Measurements from ENCODE around the gene ENDOV. TPM values are rescaled to one million over a fixed set of nuclear protein-coding genes. Genes with fewer than 3 reads are reported as not detected.

ENDOV gene
- total and polyA plus RNA-seq, 8 donors: 18.8 to 49.9 (median 40.6) TPM

DNA sequence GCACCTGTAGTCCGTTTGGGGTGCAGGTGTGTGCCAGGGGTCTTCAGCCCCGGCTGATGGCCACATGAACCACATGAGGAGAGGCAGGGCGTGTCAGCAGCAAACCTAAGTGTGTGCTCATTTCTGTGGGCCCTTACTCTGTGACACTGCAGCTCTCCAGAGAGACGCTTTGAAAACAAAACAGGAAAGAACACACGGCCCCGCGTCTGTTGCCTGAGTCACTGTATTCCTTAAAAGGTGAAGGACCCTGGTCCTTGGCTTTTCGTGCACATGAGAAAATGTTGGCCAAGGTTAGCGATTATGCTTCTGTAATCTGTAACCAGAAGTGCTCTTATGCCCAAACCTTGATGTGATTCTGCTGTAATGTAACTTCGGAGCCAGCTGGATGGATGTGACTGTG lies 22.6 kb downstream of the ENDOV start:
- Histone ChIP-seq H3K36me3 (no peaks in the 10 kb centered on the region), H3K9me3 (no peaks in the 10 kb centered on the region), H3K27ac (no peak overlapping the region), H3K27me3 (no peaks in the 10 kb centered on the region), H3K4me1 (no peaks in the 10 kb centered on the region), H3K4me3 (no peak overlapping the region)
- TF ChIP-seq, protein P1, sequence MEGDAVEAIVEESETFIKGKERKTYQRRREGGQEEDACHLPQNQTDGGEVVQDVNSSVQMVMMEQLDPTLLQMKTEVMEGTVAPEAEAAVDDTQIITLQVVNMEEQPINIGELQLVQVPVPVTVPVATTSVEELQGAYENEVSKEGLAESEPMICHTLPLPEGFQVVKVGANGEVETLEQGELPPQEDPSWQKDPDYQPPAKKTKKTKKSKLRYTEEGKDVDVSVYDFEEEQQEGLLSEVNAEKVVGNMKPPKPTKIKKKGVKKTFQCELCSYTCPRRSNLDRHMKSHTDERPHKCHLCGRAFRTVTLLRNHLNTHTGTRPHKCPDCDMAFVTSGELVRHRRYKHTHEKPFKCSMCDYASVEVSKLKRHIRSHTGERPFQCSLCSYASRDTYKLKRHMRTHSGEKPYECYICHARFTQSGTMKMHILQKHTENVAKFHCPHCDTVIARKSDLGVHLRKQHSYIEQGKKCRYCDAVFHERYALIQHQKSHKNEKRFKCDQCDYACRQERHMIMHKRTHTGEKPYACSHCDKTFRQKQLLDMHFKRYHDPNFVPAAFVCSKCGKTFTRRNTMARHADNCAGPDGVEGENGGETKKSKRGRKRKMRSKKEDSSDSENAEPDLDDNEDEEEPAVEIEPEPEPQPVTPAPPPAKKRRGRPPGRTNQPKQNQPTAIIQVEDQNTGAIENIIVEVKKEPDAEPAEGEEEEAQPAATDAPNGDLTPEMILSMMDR (IDR thresholded peaks at IDR 0.05): no peak
- intact Hi-C loops (cut with DNase I): no loop called here
- peak; percentile 83 for ATAC-seq
- DNase-seq: peak in 1 of 4 donors; percentile 30

DNA sequence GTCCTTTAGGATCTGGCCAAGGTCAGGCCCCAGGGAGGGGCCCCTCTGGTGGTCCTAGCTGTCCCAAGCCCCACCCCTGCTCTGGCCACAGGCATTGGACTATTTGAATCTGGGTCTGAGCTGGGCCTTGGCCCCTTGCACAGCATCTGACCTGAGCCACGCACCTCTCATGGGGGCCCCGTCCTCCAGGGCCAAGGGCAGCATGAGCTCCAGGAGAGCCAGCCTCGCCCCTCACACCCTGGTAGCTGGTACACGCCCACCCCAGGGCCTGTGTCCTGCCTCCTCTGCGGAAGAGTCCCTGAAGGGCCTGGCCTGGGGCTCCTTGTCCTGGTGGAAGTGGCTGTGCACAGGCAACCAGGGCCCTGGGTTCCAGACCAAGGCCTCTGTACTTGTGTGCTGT lies 23.8 kb downstream of the ENDOV start:
- Histone ChIP-seq H3K9me3 (no peaks in the 10 kb centered on the region), H3K4me3 (no peak overlapping the region), H3K4me1 (no peaks in the 10 kb centered on the region), H3K27me3 (no peaks in the 10 kb centered on the region), H3K36me3 (no peaks in the 10 kb centered on the region), H3K27ac (no peak overlapping the region)
- DNase-seq (no peak), ATAC-seq (no peak)
- intact Hi-C loops (cut with DNase I): no loop called here
- TF ChIP-seq, protein P1 (IDR thresholded peaks at IDR 0.05): no peak

DNA sequence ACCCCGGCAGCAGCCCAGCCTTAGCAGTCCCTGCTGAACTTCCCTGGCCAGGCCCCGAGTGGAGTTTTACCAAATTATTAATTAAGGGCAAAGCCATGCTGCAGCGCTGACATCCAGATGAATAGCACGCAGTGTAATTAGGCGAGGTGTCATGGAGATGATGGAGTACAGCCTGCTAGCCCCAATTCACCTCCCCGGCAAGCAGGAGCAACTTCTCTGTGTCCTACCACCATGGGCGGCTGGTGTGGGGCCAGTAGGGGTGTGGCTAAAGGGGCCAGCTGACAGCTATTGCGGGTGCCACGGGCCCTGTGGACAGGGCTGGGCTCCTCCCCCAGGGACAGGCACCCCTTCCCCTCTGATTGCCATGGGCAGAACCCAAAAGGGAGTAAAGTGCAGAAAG lies 24.5 kb downstream of the ENDOV start:
- intact Hi-C loops (cut with DNase I): no loop called here
- no peaks in the 10 kb centered on the region for H3K9me3 ChIP-seq
- ATAC-seq (no peak), DNase-seq (no peak)
- TF ChIP-seq, protein P1 (IDR thresholded peaks at IDR 0.05): no peak
- no peaks in the 10 kb centered on the region for H3K4me1 ChIP-seq
- no peak overlapping the region for H3K27ac ChIP-seq
- no peak overlapping the region for H3K4me3 ChIP-seq
- no peaks in the 10 kb centered on the region for H3K27me3 ChIP-seq
- no peaks in the 10 kb centered on the region for H3K36me3 ChIP-seq

GRCh38 chr17:80441133-80441578 lies 26.2 kb downstream of the ENDOV start:
- intact Hi-C loops (cut with DNase I): no loop called here
- no peaks in the 10 kb centered on the region for H3K4me1 ChIP-seq
- DNase-seq: peak in 2 of 4 donors; percentile 51 to 67
- no peak overlapping the region for H3K4me3 ChIP-seq
- TF ChIP-seq, protein P1 (IDR thresholded peaks at IDR 0.05): no peak
- H3K27ac ChIP-seq: no peak overlapping the region
- no peaks in the 10 kb centered on the region for H3K27me3 ChIP-seq
- no peaks in the 10 kb centered on the region for H3K9me3 ChIP-seq
- H3K36me3 ChIP-seq: no peaks in the 10 kb centered on the region
- peak; percentile 45 for ATAC-seq

DNA sequence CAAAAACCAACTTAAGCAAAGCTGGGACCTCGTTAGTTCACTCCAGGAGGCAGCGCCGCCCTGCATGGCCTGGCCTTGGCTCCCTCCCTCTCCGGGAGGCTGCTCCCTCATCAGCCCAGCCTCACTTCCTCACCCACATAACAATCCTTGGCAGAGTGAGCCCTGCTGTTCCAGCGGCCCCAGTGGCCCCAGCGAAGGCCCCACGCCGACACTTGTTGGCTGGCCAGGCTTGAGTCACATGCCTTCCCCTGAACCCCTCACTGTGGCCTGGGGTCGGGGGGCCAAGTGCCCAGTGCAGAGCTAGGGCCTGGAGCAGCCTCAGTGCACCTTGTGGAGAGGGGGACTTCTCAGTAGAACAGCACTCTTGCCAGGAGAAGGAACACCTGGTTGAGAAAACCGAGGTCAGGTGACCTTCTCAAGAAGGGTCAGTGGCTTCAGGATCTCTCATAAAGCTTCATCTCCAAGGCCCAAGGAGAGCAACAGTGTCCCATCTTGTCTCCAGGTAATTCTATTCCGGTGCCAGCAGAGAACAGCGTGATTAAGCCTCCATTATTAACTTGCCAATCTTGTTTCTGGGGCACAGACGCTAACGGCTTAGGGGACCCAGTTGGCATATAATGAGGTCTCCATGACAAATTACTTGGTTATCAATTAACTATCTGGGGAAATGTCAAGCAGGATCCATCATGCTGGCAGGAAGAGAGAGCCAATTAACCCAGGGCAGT lies 26.8 kb downstream of the ENDOV start:
- TF ChIP-seq, protein P1 (IDR thresholded peaks at IDR 0.05): no peak
- Histone ChIP-seq H3K36me3 (no peaks in the 10 kb centered on the region), H3K9me3 (no peaks in the 10 kb centered on the region), H3K27me3 (no peaks in the 10 kb centered on the region), H3K4me3 (no peak overlapping the region), H3K27ac (no peak overlapping the region), H3K4me1 (no peaks in the 10 kb centered on the region)
- intact Hi-C loops (cut with DNase I): no loop called here
- DNase-seq (no peak), ATAC-seq (no peak)

All from left lung (tissue), 10 donors.